ENCODE measurements around the gene SMAD3.

GRCh38 chr15:67024998-67025368, 40.4 kb upstream of the SMAD3 start:
- TF ChIP-seq CTCF (IDR thresholded peaks at IDR 0.05; ENCODE audit: poor library complexity, severe bottlenecking) = no peak
- no peak for TF ChIP-seq EZH2 (IDR thresholded peaks at IDR 0.05; ENCODE audit: borderline replicate concordance, insufficient read depth, low read length, poor library complexity, severe bottlenecking)
- TF ChIP-seq TAF1 (IDR thresholded peaks at IDR 0.05; ENCODE audit: low read depth) = no peak
- no peak for TF ChIP-seq RAD21 (conservative IDR thresholded peaks at IDR 0.05)
- no peak for TF ChIP-seq EP300 (conservative IDR thresholded peaks at IDR 0.05; ENCODE audit: poor library complexity, severe bottlenecking)

Data from neural cell (in vitro differentiated cells).